ENCODE results near the gene TSPAN9. TPM values are rescaled to one million over a fixed set of nuclear protein-coding genes. Genes with fewer than 3 reads are reported as not detected.

The TSPAN9 gene
- total RNA-seq, 3 donors from 2014 or later (not counting 1 experiment from before 2014, with no cell fraction given): 0.86 to 1.6 (median 1.1) TPM

DNA sequence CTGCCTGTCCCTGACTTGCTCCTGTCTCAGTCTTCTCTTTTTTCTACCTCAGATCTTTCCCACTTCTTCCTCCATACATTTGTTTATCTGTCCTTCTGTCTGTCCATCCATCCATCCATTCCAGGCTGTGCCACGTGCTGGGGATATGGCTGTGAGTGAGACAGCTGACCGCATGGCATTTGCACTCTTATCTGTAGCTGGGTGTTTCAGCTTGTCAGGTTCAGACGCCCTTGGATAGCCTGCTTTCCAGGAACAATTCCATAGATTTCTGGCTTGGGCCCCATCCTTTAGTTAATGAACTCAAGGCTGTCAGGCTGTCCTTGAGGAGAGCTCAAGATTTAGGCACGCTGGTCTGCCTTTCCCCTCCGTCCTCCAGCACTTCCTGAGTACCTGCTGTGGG lies 116.6 kb downstream of the TSPAN9 start:
- DNase-seq (no peak), ATAC-seq (no peak)
- intact Hi-C loops (cut with micrococcal nuclease): no loop called here
- H3K27me3 ChIP-seq (ENCODE audit: control insufficient read depth, insufficient read depth, low read length): no peaks in the 10 kb centered on the region
- no peaks in the 10 kb centered on the region for H3K4me1 ChIP-seq (ENCODE audit: control insufficient read depth, insufficient read depth, low read length)
- no peaks in the 10 kb centered on the region for H3K4me1 Mint-ChIP-seq
- no peak overlapping the region for H3K4me3 Mint-ChIP-seq
- no peaks in the 10 kb centered on the region for H3K36me3 ChIP-seq (ENCODE audit: control insufficient read depth, insufficient read depth, low read length)
- no peak overlapping the region for H3K4me3 ChIP-seq (ENCODE audit: low read length)
- no peak overlapping the region for H3K27ac Mint-ChIP-seq
- 85% methylated on average over 5 of the region's 5 CpGs for WGBS (ENCODE audit: insufficient coverage)
- TF ChIP-seq, protein P1, sequence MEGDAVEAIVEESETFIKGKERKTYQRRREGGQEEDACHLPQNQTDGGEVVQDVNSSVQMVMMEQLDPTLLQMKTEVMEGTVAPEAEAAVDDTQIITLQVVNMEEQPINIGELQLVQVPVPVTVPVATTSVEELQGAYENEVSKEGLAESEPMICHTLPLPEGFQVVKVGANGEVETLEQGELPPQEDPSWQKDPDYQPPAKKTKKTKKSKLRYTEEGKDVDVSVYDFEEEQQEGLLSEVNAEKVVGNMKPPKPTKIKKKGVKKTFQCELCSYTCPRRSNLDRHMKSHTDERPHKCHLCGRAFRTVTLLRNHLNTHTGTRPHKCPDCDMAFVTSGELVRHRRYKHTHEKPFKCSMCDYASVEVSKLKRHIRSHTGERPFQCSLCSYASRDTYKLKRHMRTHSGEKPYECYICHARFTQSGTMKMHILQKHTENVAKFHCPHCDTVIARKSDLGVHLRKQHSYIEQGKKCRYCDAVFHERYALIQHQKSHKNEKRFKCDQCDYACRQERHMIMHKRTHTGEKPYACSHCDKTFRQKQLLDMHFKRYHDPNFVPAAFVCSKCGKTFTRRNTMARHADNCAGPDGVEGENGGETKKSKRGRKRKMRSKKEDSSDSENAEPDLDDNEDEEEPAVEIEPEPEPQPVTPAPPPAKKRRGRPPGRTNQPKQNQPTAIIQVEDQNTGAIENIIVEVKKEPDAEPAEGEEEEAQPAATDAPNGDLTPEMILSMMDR (IDR thresholded peaks at IDR 0.05): no peak
- no peaks in the 10 kb centered on the region for H3K36me3 Mint-ChIP-seq
- no peak overlapping the region for H3K27ac ChIP-seq (ENCODE audit: low read length)
- H3K9me3 Mint-ChIP-seq: no peaks in the 10 kb centered on the region
- no peaks in the 10 kb centered on the region for H3K9me3 ChIP-seq (ENCODE audit: control insufficient read depth, insufficient read depth, low read length)
- H3K27me3 Mint-ChIP-seq (ENCODE audit: low read depth in 2 of 2): peaks cover under 1 to 13% of the 10 kb centered on the region in 2 donors

DNA sequence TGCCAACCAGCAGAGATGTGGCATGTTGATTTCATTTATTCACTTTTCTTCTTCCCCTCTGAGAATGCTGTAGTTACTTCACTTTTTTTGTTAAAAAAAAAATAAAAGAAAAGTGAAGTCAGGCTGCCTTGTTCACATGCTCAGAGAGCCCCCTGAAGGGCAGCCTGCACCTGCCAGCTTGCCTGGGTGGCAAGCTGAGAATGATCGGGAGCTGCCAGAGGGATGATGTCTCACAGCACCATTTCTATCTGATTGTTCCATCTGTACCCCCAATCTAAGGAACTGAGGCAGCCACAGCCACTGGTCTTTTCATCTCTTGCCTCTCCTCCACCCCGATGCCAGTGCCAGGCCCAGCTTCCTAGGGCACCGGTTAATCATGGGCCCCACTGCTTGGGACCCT lies 118.2 kb downstream of the TSPAN9 start:
- no peak overlapping the region for H3K27ac ChIP-seq (ENCODE audit: low read length)
- Mint-ChIP-seq H3K9me3 (no peaks in the 10 kb centered on the region), H3K36me3 (no peaks in the 10 kb centered on the region), H3K27me3 (ENCODE audit: low read depth in 2 of 2) (peaks cover 8 to 23% of the 10 kb centered on the region in 2 donors), H3K4me3 (no peak overlapping the region), H3K4me1 (no peaks in the 10 kb centered on the region), H3K27ac (no peak overlapping the region)
- H3K36me3 ChIP-seq (ENCODE audit: control insufficient read depth, insufficient read depth, low read length): no peaks in the 10 kb centered on the region
- DNase-seq (no peak), ATAC-seq (no peak)
- TF ChIP-seq, protein P1 (IDR thresholded peaks at IDR 0.05): no peak
- H3K4me1 ChIP-seq (ENCODE audit: control insufficient read depth, insufficient read depth, low read length): peaks cover 5% of the 10 kb centered on the region
- H3K4me3 ChIP-seq (ENCODE audit: low read length): no peak overlapping the region
- WGBS (ENCODE audit: insufficient coverage): 57% methylated on average over 3 of the region's 3 CpGs
- H3K9me3 ChIP-seq (ENCODE audit: control insufficient read depth, insufficient read depth, low read length): no peaks in the 10 kb centered on the region
- intact Hi-C loops (cut with micrococcal nuclease): no loop called here
- H3K27me3 ChIP-seq (ENCODE audit: control insufficient read depth, insufficient read depth, low read length): peaks cover 4% of the 10 kb centered on the region

- H3K36me3 ChIP-seq (ENCODE audit: control insufficient read depth, insufficient read depth, low read length): no peaks in the 10 kb centered on the region
- no peaks in the 10 kb centered on the region for H3K36me3 Mint-ChIP-seq
- no peaks in the 10 kb centered on the region for H3K4me1 Mint-ChIP-seq
- DNase-seq: no peak
- peaks cover 9 to 19% of the 10 kb centered on the region in 2 donors for H3K27me3 Mint-ChIP-seq (ENCODE audit: low read depth in 2 of 2)
- no peaks in the 10 kb centered on the region for H3K9me3 ChIP-seq (ENCODE audit: control insufficient read depth, insufficient read depth, low read length)
- no peak overlapping the region for H3K27ac ChIP-seq (ENCODE audit: low read length)
- peaks cover 5% of the 10 kb centered on the region for H3K4me1 ChIP-seq (ENCODE audit: control insufficient read depth, insufficient read depth, low read length)
- H3K9me3 Mint-ChIP-seq: no peaks in the 10 kb centered on the region
- intact Hi-C loops (cut with micrococcal nuclease): no loop called here
- H3K4me3 ChIP-seq (ENCODE audit: low read length): no peak overlapping the region
- no peak for ATAC-seq
- TF ChIP-seq, protein P1 (IDR thresholded peaks at IDR 0.05): no peak
- no peak overlapping the region for H3K4me3 Mint-ChIP-seq
- peaks cover 4% of the 10 kb centered on the region for H3K27me3 ChIP-seq (ENCODE audit: control insufficient read depth, insufficient read depth, low read length)
- H3K27ac Mint-ChIP-seq: no peak overlapping the region
- 68% methylated on average over 11 of the region's 14 CpGs for WGBS (ENCODE audit: insufficient coverage)
Observed at GRCh38 chr12:3195859-3196483, 118.8 kb downstream of the TSPAN9 start.

GRCh38 chr12:3196488-3196887 lies 119.3 kb downstream of the TSPAN9 start:
- no peak for DNase-seq
- Mint-ChIP-seq H3K27ac (no peak overlapping the region), H3K36me3 (no peaks in the 10 kb centered on the region), H3K4me3 (no peak overlapping the region), H3K9me3 (no peaks in the 10 kb centered on the region), H3K27me3 (ENCODE audit: low read depth in 2 of 2) (peaks cover 14 to 24% of the 10 kb centered on the region in 2 donors), H3K4me1 (no peaks in the 10 kb centered on the region)
- Histone ChIP-seq H3K4me3 (ENCODE audit: low read length) (no peak overlapping the region), H3K27ac (ENCODE audit: low read length) (no peak overlapping the region), H3K27me3 (ENCODE audit: control insufficient read depth, insufficient read depth, low read length) (peaks cover 6% of the 10 kb centered on the region), H3K4me1 (ENCODE audit: control insufficient read depth, insufficient read depth, low read length) (peaks cover 5% of the 10 kb centered on the region), H3K9me3 (ENCODE audit: control insufficient read depth, insufficient read depth, low read length) (no peaks in the 10 kb centered on the region), H3K36me3 (ENCODE audit: control insufficient read depth, insufficient read depth, low read length) (no peaks in the 10 kb centered on the region)
- ATAC-seq: no peak
- TF ChIP-seq, protein P1 (IDR thresholded peaks at IDR 0.05): no peak
- intact Hi-C loops (cut with micrococcal nuclease): no loop called here
- 64% methylated on average over 1 of the region's 1 CpG for WGBS (ENCODE audit: insufficient coverage)

All from natural killer cell (primary cell).